NCI-H1105 (cell line): ENCODE results near the gene CD164L2.
A peak's percentile ranks its signal among the peaks of the same experiment; 100 is the strongest.
"Not testable (repeated sequence)": the region's sequence is repeated elsewhere in the genome, so short reads cannot be mapped to it uniquely, and the experiment has no call there.

Source experiments
- DNase-seq: peaks from one replicate; lab custom pipeline; 2025; lab: John Stamatoyannopoulos, UW

Gene CD164L2

GRCh38 chr1:27383039-27383605 is at the start of gene CD164L2:
Gene CD164L2, minus strand, starts transcription at chr1:27383333. Its CDS starts 94 bp downstream, at chr1:27383239.
- no peak for DNase-seq

GRCh38 chr1:27432725-27433124 is 49.6 kb upstream of the CD164L2 start:
- DNase-seq = not testable (repeated sequence)

GRCh38 chr1:27431601-27431940 is 48.4 kb upstream of the CD164L2 start:
- no peak for DNase-seq

GRCh38 chr1:27430903-27431600 is 47.9 kb upstream of the CD164L2 start:
- DNase-seq = no peak

GRCh38 chr1:27429029-27429425 is 45.9 kb upstream of the CD164L2 start:
- no peak for DNase-seq

GRCh38 chr1:27428316-27429028 is 45.3 kb upstream of the CD164L2 start:
- DNase-seq = no peak

- no peak for DNase-seq
Observed at GRCh38 chr1:27427816-27428315, 44.7 kb upstream of the CD164L2 start.

GRCh38 chr1:27427329-27427728 is 44.2 kb upstream of the CD164L2 start:
- DNase-seq = no peak

- no peak for DNase-seq
Observed at GRCh38 chr1:27423709-27424108, 40.6 kb upstream of the CD164L2 start.

GRCh38 chr1:27418326-27419185 is 35.4 kb upstream of the CD164L2 start:
- DNase-seq = no peak

GRCh38 chr1:27417713-27418112 is 34.6 kb upstream of the CD164L2 start:
- no peak for DNase-seq

GRCh38 chr1:27416387-27417111 is 33.4 kb upstream of the CD164L2 start:
- peak; percentile 66 for DNase-seq

- no peak for DNase-seq
Observed at GRCh38 chr1:27414091-27414490, 31.0 kb upstream of the CD164L2 start.

- DNase-seq = no peak
Observed at GRCh38 chr1:27413004-27413403, 29.9 kb upstream of the CD164L2 start.

GRCh38 chr1:27412502-27412901 is 29.4 kb upstream of the CD164L2 start:
- DNase-seq = no peak

GRCh38 chr1:27410709-27411108 is 27.6 kb upstream of the CD164L2 start:
- no peak for DNase-seq

- DNase-seq = no peak
Observed at GRCh38 chr1:27409669-27410068, 26.5 kb upstream of the CD164L2 start.

GRCh38 chr1:27408151-27408550 is 25.0 kb upstream of the CD164L2 start:
- DNase-seq = no peak

- not testable (repeated sequence) for DNase-seq
Observed at GRCh38 chr1:27406791-27407190, 23.7 kb upstream of the CD164L2 start.

GRCh38 chr1:27406362-27406680 is 23.2 kb upstream of the CD164L2 start:
- no peak for DNase-seq

GRCh38 chr1:27405598-27406361 is 22.6 kb upstream of the CD164L2 start:
- DNase-seq = not testable (repeated sequence)
